ENCODE results near the gene TBC1D19. TPM values are rescaled to one million over a fixed set of nuclear protein-coding genes. Genes with fewer than 3 reads are reported as not detected.

TBC1D19 gene
- total RNA-seq, 4 donors from 2014 or later: 9.5 to 24.9 (median 11.2) TPM

GRCh38 chr4:26789208-26789607 lies 205.3 kb downstream of the TBC1D19 start:
- peaks cover 16 to 18% (median 17%) of the 10 kb centered on the region in 4 donors for H3K4me1 ChIP-seq
- TF ChIP-seq CTCF (IDR thresholded peaks at IDR 0.05): no peak
- TF ChIP-seq POLR2AphosphoS5 (IDR thresholded peaks at IDR 0.05): no peak
- no peak for TF ChIP-seq EP300 (IDR thresholded peaks at IDR 0.05)
- TF ChIP-seq POLR2A (IDR thresholded peaks at IDR 0.05; ENCODE audit: low read depth): no peak
- no peaks in the 10 kb centered on the region for H3K27me3 ChIP-seq
- H3K27ac ChIP-seq (replicated peaks in 1 of 4): no peak overlapping the region
- H3K4me3 ChIP-seq: no peak overlapping the region
- H3K36me3 ChIP-seq: peaks cover 0 to 3% (median 0%) of the 10 kb centered on the region in 4 donors
- DNase-seq (ENCODE audit: extremely low spot score): no peak
- H3K9me3 ChIP-seq: no peaks in the 10 kb centered on the region
- intact Hi-C loops (cut with DNase I): no loop called here

GRCh38 chr4:26791346-26791745 lies 207.5 kb downstream of the TBC1D19 start:
- intact Hi-C loops (cut with DNase I): no loop called here
- H3K36me3 ChIP-seq: no peaks in the 10 kb centered on the region
- no peaks in the 10 kb centered on the region for H3K9me3 ChIP-seq
- no peaks in the 10 kb centered on the region for H3K27me3 ChIP-seq
- TF ChIP-seq POLR2A (IDR thresholded peaks at IDR 0.05; ENCODE audit: low read depth): no peak
- TF ChIP-seq POLR2AphosphoS5 (IDR thresholded peaks at IDR 0.05): no peak
- TF ChIP-seq EP300 (IDR thresholded peaks at IDR 0.05): no peak
- no peak for TF ChIP-seq CTCF (IDR thresholded peaks at IDR 0.05)
- H3K4me3 ChIP-seq: no peak overlapping the region
- H3K27ac ChIP-seq (replicated peaks in 1 of 4): no peak overlapping the region
- DNase-seq (ENCODE audit: extremely low spot score): no peak
- 95% methylated on average over 3 of the region's 3 CpGs for WGBS
- H3K4me1 ChIP-seq: peaks cover 16 to 18% (median 17%) of the 10 kb centered on the region in 4 donors

GRCh38 chr4:26792639-26793038 lies 208.8 kb downstream of the TBC1D19 start:
- Histone ChIP-seq H3K27me3 (no peaks in the 10 kb centered on the region), H3K27ac (replicated peaks in 1 of 4) (no peak overlapping the region), H3K4me3 (no peak overlapping the region), H3K4me1 (peaks cover 9 to 12% (median 10%) of the 10 kb centered on the region in 4 donors), H3K36me3 (no peaks in the 10 kb centered on the region), H3K9me3 (no peaks in the 10 kb centered on the region)
- no peak for TF ChIP-seq CTCF (IDR thresholded peaks at IDR 0.05)
- TF ChIP-seq POLR2A (IDR thresholded peaks at IDR 0.05; ENCODE audit: low read depth): no peak
- no peak for TF ChIP-seq POLR2AphosphoS5 (IDR thresholded peaks at IDR 0.05)
- no peak for TF ChIP-seq EP300 (IDR thresholded peaks at IDR 0.05)
- intact Hi-C loops (cut with DNase I): no loop called here
- DNase-seq (ENCODE audit: extremely low spot score): no peak

- DNase-seq (ENCODE audit: extremely low spot score): no peak
- WGBS: 93% methylated on average over 2 of the region's 2 CpGs
- no peaks in the 10 kb centered on the region for H3K9me3 ChIP-seq
- H3K4me1 ChIP-seq: peaks cover 0 to under 1% (median under 1%) of the 10 kb centered on the region in 4 donors
- TF ChIP-seq EP300 (IDR thresholded peaks at IDR 0.05): no peak
- TF ChIP-seq CTCF (IDR thresholded peaks at IDR 0.05): no peak
- TF ChIP-seq POLR2A (IDR thresholded peaks at IDR 0.05; ENCODE audit: low read depth): no peak
- no peak for TF ChIP-seq POLR2AphosphoS5 (IDR thresholded peaks at IDR 0.05)
- H3K27me3 ChIP-seq: no peaks in the 10 kb centered on the region
- H3K4me3 ChIP-seq: no peak overlapping the region
- no peaks in the 10 kb centered on the region for H3K36me3 ChIP-seq
- intact Hi-C loops (cut with DNase I): no loop called here
- no peak overlapping the region for H3K27ac ChIP-seq (replicated peaks in 1 of 4)
These were observed 209.9 kb downstream of the TBC1D19 start for GRCh38 chr4:26793735-26794134.

GRCh38 chr4:26796081-26796480 lies 212.2 kb downstream of the TBC1D19 start:
- WGBS: 92% methylated on average over 3 of the region's 3 CpGs
- intact Hi-C loops (cut with DNase I): no loop called here
- TF ChIP-seq CTCF (IDR thresholded peaks at IDR 0.05) (no peak), POLR2A (IDR thresholded peaks at IDR 0.05; ENCODE audit: low read depth) (no peak), POLR2AphosphoS5 (IDR thresholded peaks at IDR 0.05) (no peak), EP300 (IDR thresholded peaks at IDR 0.05) (no peak)

More at GRCh38 chr4:26796081-26796480, 212.2 kb downstream of the TBC1D19 start:
- no peaks in the 10 kb centered on the region for H3K4me1 ChIP-seq
- no peak overlapping the region for H3K27ac ChIP-seq (replicated peaks in 1 of 4)
- no peaks in the 10 kb centered on the region for H3K27me3 ChIP-seq
- no peak overlapping the region for H3K4me3 ChIP-seq
- H3K36me3 ChIP-seq: no peaks in the 10 kb centered on the region
- DNase-seq (ENCODE audit: extremely low spot score): no peak
- H3K9me3 ChIP-seq: no peaks in the 10 kb centered on the region
